NCI-H82 treated with DMSO at 0.1 percent for 48 hours (cell line): ENCODE measurements around the gene DCST2.

Experiments used
- DNase-seq: peaks from one replicate; lab custom pipeline; 2025; ENCODE audit not compliant: unreplicated experiment; lab: John Stamatoyannopoulos, UW

Gene DCST2

GRCh38 chr1:155033524-155033923, at the start of gene DCST2, which contains the start of gene DCST1:
TSS of gene DCST2 (minus strand) at chr1:155033781. CDS start at chr1:155033701, 80 bp downstream.
TSS of gene DCST1 (plus strand) at chr1:155033824. CDS start at chr1:155034037, 213 bp downstream.
- DNase-seq, result no peak

DNA sequence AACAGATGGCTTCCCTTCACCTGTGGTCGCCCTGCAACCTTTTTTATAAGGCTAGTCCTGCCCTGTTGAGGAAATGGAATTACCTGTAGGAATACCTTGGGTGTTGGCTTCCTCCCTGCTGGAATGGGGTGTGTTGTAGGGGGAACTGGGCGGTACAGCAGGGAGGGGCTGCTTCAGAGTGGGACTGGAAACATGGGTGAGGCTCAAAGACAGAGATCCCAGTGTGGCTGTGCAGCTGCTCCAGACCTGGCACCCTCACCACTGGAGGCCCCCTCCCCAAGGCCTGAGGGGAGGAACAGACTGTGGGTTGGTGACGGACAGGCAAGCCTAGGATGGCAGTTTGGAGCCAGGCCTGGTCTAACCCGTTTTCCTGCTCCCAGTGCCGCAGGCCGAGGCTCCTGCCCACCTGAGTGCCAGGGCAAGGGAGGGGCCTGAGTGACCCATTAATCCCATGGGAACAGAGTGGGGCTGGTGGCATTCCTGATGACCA, 49.5 kb upstream of the DCST2 start:
- no peak for DNase-seq

GRCh38 chr1:155082301-155083051, 48.9 kb upstream of the DCST2 start:
- no peak for DNase-seq

DNA sequence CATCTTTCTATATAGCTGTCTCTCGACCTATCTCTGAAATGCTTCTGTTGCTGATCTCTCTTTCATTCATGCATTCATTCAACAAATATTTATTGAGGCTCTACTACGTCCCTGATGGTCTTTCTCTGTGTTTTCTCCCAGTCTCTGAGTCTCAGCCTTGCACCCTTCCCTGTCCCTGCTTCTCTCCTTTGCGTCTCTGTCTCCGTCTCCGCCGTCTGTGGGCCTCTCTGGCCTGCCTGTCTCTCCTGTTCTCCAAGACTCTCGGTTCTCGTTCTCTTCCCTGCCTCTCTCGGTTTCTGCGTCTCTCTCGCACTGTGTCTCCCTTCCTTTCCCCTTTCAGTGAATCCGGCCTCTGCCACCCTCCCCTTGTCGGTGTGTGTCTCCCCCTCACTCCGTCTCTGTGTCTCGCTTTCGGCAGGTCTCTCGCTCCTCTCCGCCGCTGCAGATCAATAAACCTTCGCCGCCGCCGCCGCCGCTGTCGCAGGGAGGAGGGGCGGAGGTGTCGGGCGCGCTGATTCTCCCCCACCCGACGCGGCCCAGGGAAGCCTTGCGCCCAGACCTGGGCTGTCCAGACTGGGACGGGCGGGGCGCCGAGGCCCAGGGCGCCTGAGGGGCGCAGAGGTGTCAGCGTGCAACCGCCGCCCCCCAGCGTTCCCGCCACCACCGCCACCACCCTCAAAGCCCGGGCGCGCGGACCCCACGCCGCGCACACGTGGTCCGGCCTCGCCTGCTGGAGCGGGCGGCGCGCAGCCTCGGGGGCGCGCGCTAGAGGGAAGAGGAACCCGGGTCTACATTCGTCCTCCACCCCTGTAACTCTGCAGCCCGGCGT, 48.1 kb upstream of the DCST2 start:
- no peak for DNase-seq

GRCh38 chr1:155080312-155081228, 47.0 kb upstream of the DCST2 start:
- DNase-seq, result peak; percentile 77

- DNase-seq, result no peak
Measured at GRCh38 chr1:155079487-155080311, 46.1 kb upstream of the DCST2 start.

GRCh38 chr1:155079210-155079486, 45.6 kb upstream of the DCST2 start:
- no peak for DNase-seq

GRCh38 chr1:155078469-155079209, 45.1 kb upstream of the DCST2 start, which contains the start of gene EFNA3:
TSS of gene EFNA3 (plus strand) at chr1:155078837. CDS start at chr1:155078942, 105 bp downstream.
- peak; percentile 33 for DNase-seq

DNA sequence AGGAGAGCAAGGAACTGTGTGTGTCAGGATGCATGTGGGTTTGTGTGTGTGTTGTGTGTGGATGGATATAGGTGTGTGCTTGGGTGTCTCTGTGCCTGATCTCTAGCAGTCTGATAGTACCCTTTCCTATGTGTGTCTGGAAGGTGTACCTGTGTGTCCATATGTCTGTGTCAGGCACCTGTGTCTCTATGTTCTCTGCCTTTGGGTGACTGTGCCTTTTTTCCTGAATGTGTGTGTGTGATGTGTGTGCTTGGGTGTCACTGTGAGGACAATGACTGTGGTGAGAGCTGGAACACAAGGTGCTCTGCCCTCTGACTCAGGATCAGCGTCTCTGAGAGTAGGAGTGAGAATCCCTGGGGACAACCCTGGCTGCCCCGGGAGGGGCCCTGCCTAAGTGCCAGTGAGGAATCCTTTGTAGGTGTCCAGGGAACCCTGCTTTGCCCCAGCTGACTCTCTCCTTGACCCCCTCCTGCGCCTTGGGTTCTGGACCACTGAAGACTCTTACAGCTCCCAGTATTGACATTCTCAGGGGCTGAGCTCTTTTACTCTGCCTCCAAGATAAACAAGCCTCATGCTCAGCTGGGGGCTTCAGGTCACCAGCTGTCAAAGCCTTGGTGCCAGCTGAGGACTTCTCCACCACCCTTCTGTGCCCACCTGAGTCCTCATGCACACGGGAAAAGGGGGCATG, 44.3 kb upstream of the DCST2 start:
- no peak for DNase-seq

GRCh38 chr1:155077346-155077745, 43.8 kb upstream of the DCST2 start:
- DNase-seq, result no peak

DNA sequence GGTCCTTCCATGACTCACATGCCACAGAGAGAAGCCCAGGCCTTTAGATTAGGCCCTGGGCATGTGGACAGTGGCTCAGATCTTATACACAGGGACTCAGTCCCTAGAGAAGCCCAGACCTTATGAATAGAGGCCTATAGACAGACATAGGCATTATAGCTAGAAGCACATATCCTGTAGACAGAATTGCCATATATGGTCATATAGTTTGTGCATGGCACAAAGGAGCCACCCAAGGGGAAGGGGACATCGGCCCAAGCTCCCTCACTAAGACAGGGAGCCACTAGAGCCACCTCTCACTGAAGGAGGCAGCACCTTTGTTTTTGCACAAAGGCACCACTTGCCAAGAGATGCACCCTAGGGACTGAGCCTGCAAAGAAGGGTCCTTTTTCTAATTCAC, 42.8 kb upstream of the DCST2 start:
- DNase-seq, result no peak

- no peak for DNase-seq
Measured at GRCh38 chr1:155075535-155075934, 42.0 kb upstream of the DCST2 start.

- DNase-seq, result no peak
Measured at GRCh38 chr1:155073377-155074242, 40.0 kb upstream of the DCST2 start.

- DNase-seq, result no peak
Measured at GRCh38 chr1:155072531-155073289, 39.1 kb upstream of the DCST2 start.

GRCh38 chr1:155071701-155072100, 38.1 kb upstream of the DCST2 start:
- no peak for DNase-seq

DNA sequence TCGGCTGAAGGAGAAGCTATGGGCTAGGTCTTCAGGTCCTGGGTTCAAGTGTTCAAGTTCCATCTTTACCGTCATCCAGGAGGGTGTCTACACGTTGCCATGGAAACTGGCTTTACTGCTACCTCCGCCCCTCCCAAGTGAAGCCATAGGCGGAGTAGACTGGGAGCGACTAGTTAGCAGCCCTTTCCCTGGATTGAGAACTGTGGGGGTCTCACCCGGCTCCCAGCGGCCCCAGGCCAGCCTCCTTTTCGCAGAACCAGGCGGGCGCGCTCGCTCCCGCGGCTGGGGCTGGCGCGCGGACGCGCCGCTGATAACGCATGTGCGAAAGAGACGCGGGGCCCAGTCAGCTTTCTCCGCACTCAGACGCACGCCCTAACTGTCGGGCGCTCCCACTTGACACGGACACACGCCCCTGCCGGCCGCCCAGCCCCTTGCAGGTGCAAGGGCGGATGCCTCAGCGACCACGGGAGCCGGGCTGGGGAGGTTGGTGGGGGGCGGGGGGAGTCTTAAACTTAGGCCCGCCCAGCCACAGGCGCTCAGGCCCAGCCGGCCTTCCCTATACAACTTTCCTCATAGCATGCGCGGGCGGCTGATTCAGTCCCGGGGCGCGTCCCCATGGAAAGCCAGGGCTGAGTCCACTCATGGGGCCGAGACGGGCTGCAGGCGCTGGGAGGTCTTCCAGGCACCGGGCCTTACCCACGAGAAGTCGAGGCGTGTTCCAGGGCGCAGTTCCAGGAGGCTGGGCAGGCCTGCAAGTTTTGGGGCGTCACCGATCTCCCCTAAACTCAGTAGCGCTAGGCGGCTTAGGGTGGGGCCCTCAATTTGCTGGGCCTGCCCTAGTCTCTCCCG, 37.4 kb upstream of the DCST2 start:
- DNase-seq, result peak; percentile 75
